ENCODE data around the gene FSTL5. TPM values are rescaled to one million over a fixed set of nuclear protein-coding genes. Genes with fewer than 3 reads are reported as not detected.

The FSTL5 gene
- total RNA-seq (2021) (0.44 to 0.55 TPM (median 0.53 TPM) in 3 replicates), Bru-seq, nascent RNA (percentile 19 among the genes with signal in this experiment)
- long read RNA-seq, experiment 1, partial matches to known transcripts, result 1 of 4 reads
- long read RNA-seq, experiment 1, other reads (novel, unspliced or antisense), result 2 of 4 reads
- long read RNA-seq, experiment 2, partial matches to known transcripts, result 1 of 2 reads
- long read RNA-seq, experiment 2, other reads (novel, unspliced or antisense), result 1 of 2 reads
- long read RNA-seq, experiment 3, partial matches to known transcripts, result 1 of 1 reads
- long read RNA-seq, experiment 3, other reads (novel, unspliced or antisense), result 0 of 1 reads

GRCh38 chr4:162163892-162164759 is at the start of gene FSTL5:
Gene FSTL5, minus strand, starts transcription at chr4:162164000. Its CDS starts 52,604 bp downstream, at chr4:162111396.
- peak; percentile 98 for ATAC-seq
- ChIA-PET POLR2A (interaction anchor here (0.5 to 1.6 kb wide), 4 partner anchors 20 to 1115 kb away, joined by 3 to 4 read pairs (median 4); no protein-coding TSS in a partner anchor), CTCF (interaction anchor here (1.7 kb wide), 1 partner anchor 298 kb away, joined by 7 read pairs; no protein-coding TSS in a partner anchor)
- H3K4me1 Mint-ChIP-seq, result peaks cover 19% of the 10 kb centered on the region
- DNase-seq (ENCODE audit: low spot score), result peak; percentile 98
- no peaks in the 10 kb centered on the region for H3K27me3 Mint-ChIP-seq (ENCODE audit: low read depth)
- no peaks in the 10 kb centered on the region for H3K9me3 Mint-ChIP-seq
- H3K4me3 Mint-ChIP-seq, result peak within 1 kb of the TSS; percentile 100
- H3K36me3 Mint-ChIP-seq, result no peaks in the 10 kb centered on the region
- H3K27ac Mint-ChIP-seq, result peak within 1 kb of the TSS; percentile 98
- TF ChIP-seq USF1 (CRISPR knock-in tag; IDR thresholded peaks at IDR 0.05), result no peak
- TF ChIP-seq ZSCAN18 (CRISPR knock-in tag; IDR thresholded peaks at IDR 0.05), result 0 out of 2 replicates have a peak, but pooled peaks have one; percentile 44
- TF ChIP-seq GRHL2 (CRISPR knock-in tag; IDR thresholded peaks at IDR 0.05; ENCODE audit: insufficient replicate concordance, severe bottlenecking), result no peak
- peak; percentile 83; the same call in 1 of the 2 replicates for TF ChIP-seq TEAD1 (CRISPR knock-in tag; IDR thresholded peaks at IDR 0.05)
- TF ChIP-seq, protein P1, sequence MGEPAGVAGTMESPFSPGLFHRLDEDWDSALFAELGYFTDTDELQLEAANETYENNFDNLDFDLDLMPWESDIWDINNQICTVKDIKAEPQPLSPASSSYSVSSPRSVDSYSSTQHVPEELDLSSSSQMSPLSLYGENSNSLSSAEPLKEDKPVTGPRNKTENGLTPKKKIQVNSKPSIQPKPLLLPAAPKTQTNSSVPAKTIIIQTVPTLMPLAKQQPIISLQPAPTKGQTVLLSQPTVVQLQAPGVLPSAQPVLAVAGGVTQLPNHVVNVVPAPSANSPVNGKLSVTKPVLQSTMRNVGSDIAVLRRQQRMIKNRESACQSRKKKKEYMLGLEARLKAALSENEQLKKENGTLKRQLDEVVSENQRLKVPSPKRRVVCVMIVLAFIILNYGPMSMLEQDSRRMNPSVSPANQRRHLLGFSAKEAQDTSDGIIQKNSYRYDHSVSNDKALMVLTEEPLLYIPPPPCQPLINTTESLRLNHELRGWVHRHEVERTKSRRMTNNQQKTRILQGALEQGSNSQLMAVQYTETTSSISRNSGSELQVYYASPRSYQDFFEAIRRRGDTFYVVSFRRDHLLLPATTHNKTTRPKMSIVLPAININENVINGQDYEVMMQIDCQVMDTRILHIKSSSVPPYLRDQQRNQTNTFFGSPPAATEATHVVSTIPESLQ (CRISPR knock-in tag; IDR thresholded peaks at IDR 0.05), result no peak
- TF ChIP-seq PRRX2 (CRISPR knock-in tag; IDR thresholded peaks at IDR 0.05), result 0 out of 2 replicates have a peak, but pooled peaks have one; percentile 44
- TF ChIP-seq USF2 (CRISPR knock-in tag; IDR thresholded peaks at IDR 0.05), result peak; percentile 51; the same call in 1 of the 2 replicates
- TF ChIP-seq, protein P2, sequence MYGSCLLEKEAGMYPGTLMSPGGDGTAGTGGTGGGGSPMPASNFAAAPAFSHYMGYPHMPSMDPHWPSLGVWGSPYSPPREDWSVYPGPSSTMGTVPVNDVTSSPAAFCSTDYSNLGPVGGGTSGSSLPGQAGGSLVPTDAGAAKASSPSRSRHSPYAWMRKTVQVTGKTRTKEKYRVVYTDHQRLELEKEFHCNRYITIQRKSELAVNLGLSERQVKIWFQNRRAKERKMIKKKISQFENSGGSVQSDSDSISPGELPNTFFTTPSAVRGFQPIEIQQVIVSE (CRISPR knock-in tag; IDR thresholded peaks at IDR 0.05; ENCODE audit: borderline replicate concordance), result no peak
- TF ChIP-seq ETV6 (CRISPR knock-in tag; IDR thresholded peaks at IDR 0.05), result peak; percentile 91
- TF ChIP-seq ZNF263 (CRISPR knock-in tag; IDR thresholded peaks at IDR 0.05; ENCODE audit: low read depth), result peak; percentile 93; the same call in 1 of the 2 replicates
- no peak for TF ChIP-seq MXD4 (CRISPR knock-in tag; IDR thresholded peaks at IDR 0.05; ENCODE audit: borderline replicate concordance)
- no peak for TF ChIP-seq SMAD4 (CRISPR knock-in tag; IDR thresholded peaks at IDR 0.05)
- peak; percentile 40; the same call in 1 of the 2 replicates for TF ChIP-seq ZNF281 (CRISPR knock-in tag; IDR thresholded peaks at IDR 0.05)
- no peak for TF ChIP-seq ZNF425 (CRISPR knock-in tag; conservative IDR thresholded peaks at IDR 0.05)
- 0 out of 2 replicates have a peak, but pooled peaks have one; percentile 69 for TF ChIP-seq ZNF232 (CRISPR knock-in tag; IDR thresholded peaks at IDR 0.05)
- TF ChIP-seq PREB (CRISPR knock-in tag; IDR thresholded peaks at IDR 0.05; ENCODE audit: borderline replicate concordance), result no peak
- TF ChIP-seq MAX (CRISPR knock-in tag; IDR thresholded peaks at IDR 0.05), result peak; percentile 61
- peak; percentile 83 for TF ChIP-seq TP53 (CRISPR knock-in tag; IDR thresholded peaks at IDR 0.05)
- TF ChIP-seq FOXP1 (CRISPR knock-in tag; IDR thresholded peaks at IDR 0.05; ENCODE audit: borderline replicate concordance), result peak; percentile 61; the same call in 1 of the 2 replicates
